Ascending aorta (tissue), 2 donors: ENCODE measurements around the gene CACNA2D1. TPM values are rescaled to one million over a fixed set of nuclear protein-coding genes. Genes with fewer than 3 reads are reported as not detected.

Source experiments
- DNase-seq, 2 donors: peaks; one replicate each; pipeline ENCODE4 v3.0.0-alpha.2; 2019; ENCODE audit warnings: low spot score in 2 of 2
- H3K27ac ChIP-seq, 2 donors: fragments of 200-600 bp; sonication (generic); one replicate each; pipeline ENCODE4 v1.5.1; 2016 to 2017; ENCODE audit warnings: mild to moderate bottlenecking in 1 of 2
- H3K27me3 ChIP-seq: fragments of 200-600 bp; sonication (generic); one replicate; pipeline ENCODE4 v1.5.1; 2017
- H3K36me3 ChIP-seq, 2 donors: fragments of 200-600 bp; sonication (generic); one replicate each; pipeline ENCODE4 v1.5.1; 2016
- H3K4me1 ChIP-seq, 2 donors: fragments of 200-600 bp; sonication (generic); one replicate each; pipeline ENCODE4 v1.5.1; 2016 to 2017; ENCODE audit warnings: mild to moderate bottlenecking in 1 of 2
- H3K4me3 ChIP-seq, 2 donors: fragments of 200-600 bp; sonication (generic); one replicate each; pipeline ENCODE4 v1.5.1; 2016 to 2017; ENCODE audit warnings: mild to moderate bottlenecking in 1 of 2
- H3K9me3 ChIP-seq, 2 donors: fragments of 200-600 bp; sonication (generic); one replicate each; pipeline ENCODE4 v1.5.1; 2016
- intact Hi-C: fragments of 100-400 bp; cut with DNase I; formaldehyde crosslinking; loops from one replicate; pipeline ENCODE4 v1.15.1; 2023
- total RNA-seq: library from RNA; depleted of rRNA; stranded (reverse); fragments of >200 nt; gene quantifications from one replicate; pipeline ENCODE4 v1.1.0, GENCODE V29; 2016
- TF ChIP-seq, protein P1 (sequence below), 3 experiments: fragments of 200-600 bp in 2 of 3; fragments of 450-650 bp in 1 of 3; sonication (generic) in 2 of 3; IDR thresholded peaks; one replicate each; pipeline ENCODE4 v1.5.1; 2016 to 2019; ENCODE audit warnings: antibody characterized with exemption in 3 of 3, mild to moderate bottlenecking in 1 of 3, moderate library complexity in 1 of 3

The CACNA2D1 gene
- total RNA-seq, 1 donor from 2014 or later, result 17.3 TPM

GRCh38 chr7:82056282-82056681 is 387.3 kb downstream of the CACNA2D1 start:
- TF ChIP-seq, protein P1, sequence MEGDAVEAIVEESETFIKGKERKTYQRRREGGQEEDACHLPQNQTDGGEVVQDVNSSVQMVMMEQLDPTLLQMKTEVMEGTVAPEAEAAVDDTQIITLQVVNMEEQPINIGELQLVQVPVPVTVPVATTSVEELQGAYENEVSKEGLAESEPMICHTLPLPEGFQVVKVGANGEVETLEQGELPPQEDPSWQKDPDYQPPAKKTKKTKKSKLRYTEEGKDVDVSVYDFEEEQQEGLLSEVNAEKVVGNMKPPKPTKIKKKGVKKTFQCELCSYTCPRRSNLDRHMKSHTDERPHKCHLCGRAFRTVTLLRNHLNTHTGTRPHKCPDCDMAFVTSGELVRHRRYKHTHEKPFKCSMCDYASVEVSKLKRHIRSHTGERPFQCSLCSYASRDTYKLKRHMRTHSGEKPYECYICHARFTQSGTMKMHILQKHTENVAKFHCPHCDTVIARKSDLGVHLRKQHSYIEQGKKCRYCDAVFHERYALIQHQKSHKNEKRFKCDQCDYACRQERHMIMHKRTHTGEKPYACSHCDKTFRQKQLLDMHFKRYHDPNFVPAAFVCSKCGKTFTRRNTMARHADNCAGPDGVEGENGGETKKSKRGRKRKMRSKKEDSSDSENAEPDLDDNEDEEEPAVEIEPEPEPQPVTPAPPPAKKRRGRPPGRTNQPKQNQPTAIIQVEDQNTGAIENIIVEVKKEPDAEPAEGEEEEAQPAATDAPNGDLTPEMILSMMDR (IDR thresholded peaks at IDR 0.05), result no peak
- intact Hi-C loops, result no loop called here
- H3K27ac ChIP-seq, result no peak overlapping the region
- no peak overlapping the region for H3K4me3 ChIP-seq
- no peaks in the 10 kb centered on the region for H3K27me3 ChIP-seq
- no peaks in the 10 kb centered on the region for H3K9me3 ChIP-seq
- no peaks in the 10 kb centered on the region for H3K4me1 ChIP-seq
- peaks cover 0 to 3% of the 10 kb centered on the region in 2 donors for H3K36me3 ChIP-seq
- DNase-seq, result no peak

- DNase-seq, result no peak
- H3K27ac ChIP-seq, result no peak overlapping the region
- no peaks in the 10 kb centered on the region for H3K4me1 ChIP-seq
- peaks cover 0 to 3% of the 10 kb centered on the region in 2 donors for H3K36me3 ChIP-seq
- TF ChIP-seq, protein P1 (IDR thresholded peaks at IDR 0.05), result no peak
- H3K4me3 ChIP-seq, result no peak overlapping the region
- intact Hi-C loops, result no loop called here
- H3K27me3 ChIP-seq, result no peaks in the 10 kb centered on the region
- H3K9me3 ChIP-seq, result no peaks in the 10 kb centered on the region
Observed at GRCh38 chr7:82054544-82054943, 389.0 kb downstream of the CACNA2D1 start.

- TF ChIP-seq, protein P1 (IDR thresholded peaks at IDR 0.05), result no peak
- H3K9me3 ChIP-seq, result no peaks in the 10 kb centered on the region
- H3K4me1 ChIP-seq, result no peaks in the 10 kb centered on the region
- H3K27me3 ChIP-seq, result no peaks in the 10 kb centered on the region
- intact Hi-C loops, result no loop called here
- H3K4me3 ChIP-seq, result no peak overlapping the region
- DNase-seq, result no peak
- peaks cover 0 to 1% of the 10 kb centered on the region in 2 donors for H3K36me3 ChIP-seq
- H3K27ac ChIP-seq, result no peak overlapping the region
Observed at GRCh38 chr7:82053453-82054032, 390.0 kb downstream of the CACNA2D1 start.

- no peaks in the 10 kb centered on the region for H3K36me3 ChIP-seq
- intact Hi-C loops, result no loop called here
Observed at GRCh38 chr7:82051601-82052000, 392.0 kb downstream of the CACNA2D1 start.

DNA sequence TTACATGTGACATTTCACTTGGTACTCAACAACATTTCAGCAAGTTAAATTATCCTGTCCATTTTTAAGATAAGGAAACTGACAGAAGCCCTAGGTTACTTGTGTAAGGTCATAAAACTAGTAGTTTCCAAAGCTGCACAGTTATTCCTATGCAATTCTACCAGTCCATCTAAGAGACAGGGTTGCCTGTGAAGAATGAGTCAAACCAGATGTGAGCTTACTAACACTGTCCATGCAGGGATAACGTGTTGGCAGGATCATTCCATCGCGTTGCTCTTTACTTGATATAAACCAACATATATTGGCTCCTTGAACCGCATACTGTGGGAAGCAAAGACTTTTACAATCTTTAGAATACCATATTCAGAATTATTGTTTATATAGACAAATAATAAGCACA is 392.8 kb downstream of the CACNA2D1 start:
- Histone ChIP-seq H3K36me3 (no peaks in the 10 kb centered on the region), H3K4me3 (no peak overlapping the region), H3K4me1 (no peaks in the 10 kb centered on the region), H3K9me3 (no peaks in the 10 kb centered on the region), H3K27ac (no peak overlapping the region), H3K27me3 (no peaks in the 10 kb centered on the region)
- TF ChIP-seq, protein P1 (IDR thresholded peaks at IDR 0.05), result no peak
- intact Hi-C loops, result no loop called here
- no peak for DNase-seq

More at GRCh38 chr7:82051601-82052000, 392.0 kb downstream of the CACNA2D1 start:
- no peak for DNase-seq
- no peak overlapping the region for H3K4me3 ChIP-seq
- H3K4me1 ChIP-seq, result no peaks in the 10 kb centered on the region
- no peak overlapping the region for H3K27ac ChIP-seq
- H3K9me3 ChIP-seq, result no peaks in the 10 kb centered on the region
- TF ChIP-seq, protein P1 (IDR thresholded peaks at IDR 0.05), result no peak
- H3K27me3 ChIP-seq, result no peaks in the 10 kb centered on the region
